Measurements from ENCODE around the gene SPDYC.

Gene SPDYC

DNA sequence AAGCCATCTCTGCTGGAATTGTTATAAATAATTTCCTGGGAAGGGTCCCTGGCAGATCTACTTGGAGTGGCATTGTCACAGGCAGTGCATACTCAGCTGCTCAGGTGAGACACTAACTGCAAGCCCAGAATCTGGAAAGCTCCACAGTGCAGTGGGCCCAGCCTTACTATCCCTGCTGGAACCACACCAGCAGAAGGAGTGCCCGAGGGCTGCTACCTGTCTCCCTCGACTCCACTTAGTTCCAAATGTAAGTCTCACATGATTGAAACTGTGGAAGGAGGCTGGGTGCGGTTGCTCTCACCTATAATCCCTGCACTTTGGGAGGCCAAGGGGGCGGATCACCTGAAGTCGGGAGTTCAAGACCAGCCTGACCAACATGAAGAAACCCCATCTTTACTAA, 21.4 kb upstream of the SPDYC start:
- TF ChIP-seq GATA3 (IDR thresholded peaks at IDR 0.05; ENCODE audit: low read depth, low read length) (no peak), GATA2 (IDR thresholded peaks at IDR 0.05; ENCODE audit: low read depth, low read length) (no peak)

DNA sequence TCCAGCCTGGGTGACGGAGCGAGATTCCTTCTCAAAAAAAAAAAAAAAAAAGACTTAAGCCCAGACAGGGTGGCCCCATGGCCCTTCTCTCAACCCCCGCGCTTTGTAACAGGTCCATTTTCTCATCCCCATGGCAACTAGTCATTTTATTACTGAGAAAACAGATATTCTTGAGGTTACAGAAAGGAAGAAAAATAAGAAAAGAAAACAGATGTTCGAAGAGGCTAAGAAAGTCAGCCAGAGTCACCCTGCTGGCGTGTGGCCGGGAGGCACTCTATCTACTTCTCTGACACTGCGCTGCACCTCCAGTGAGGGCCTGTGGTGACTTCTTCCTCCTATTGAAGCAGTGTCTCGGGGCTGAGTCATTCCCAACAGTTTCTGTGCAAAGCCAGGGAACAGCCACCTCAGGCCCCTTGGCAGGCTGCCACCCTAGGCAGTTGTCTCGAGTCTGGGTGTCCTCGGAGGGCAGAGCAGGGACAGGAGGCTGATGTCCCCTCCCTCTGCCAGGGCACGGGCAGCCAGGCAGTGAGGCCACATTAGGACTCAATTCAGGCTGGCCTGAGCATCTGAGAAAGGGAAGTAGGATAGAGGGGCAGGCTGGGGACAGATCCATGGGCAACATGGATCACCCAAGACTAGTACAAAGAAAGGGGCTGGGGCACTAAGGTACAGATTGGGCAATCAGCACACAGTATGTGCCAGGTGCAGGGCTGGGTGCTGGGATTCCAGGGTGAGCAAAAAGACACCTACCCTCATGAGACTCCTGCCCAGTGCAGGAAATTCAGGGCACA, 19.3 kb upstream of the SPDYC start:
- TF ChIP-seq GATA2 (IDR thresholded peaks at IDR 0.05; ENCODE audit: low read depth, low read length), result no peak
- TF ChIP-seq GATA3 (IDR thresholded peaks at IDR 0.05; ENCODE audit: low read depth, low read length), result no peak

DNA sequence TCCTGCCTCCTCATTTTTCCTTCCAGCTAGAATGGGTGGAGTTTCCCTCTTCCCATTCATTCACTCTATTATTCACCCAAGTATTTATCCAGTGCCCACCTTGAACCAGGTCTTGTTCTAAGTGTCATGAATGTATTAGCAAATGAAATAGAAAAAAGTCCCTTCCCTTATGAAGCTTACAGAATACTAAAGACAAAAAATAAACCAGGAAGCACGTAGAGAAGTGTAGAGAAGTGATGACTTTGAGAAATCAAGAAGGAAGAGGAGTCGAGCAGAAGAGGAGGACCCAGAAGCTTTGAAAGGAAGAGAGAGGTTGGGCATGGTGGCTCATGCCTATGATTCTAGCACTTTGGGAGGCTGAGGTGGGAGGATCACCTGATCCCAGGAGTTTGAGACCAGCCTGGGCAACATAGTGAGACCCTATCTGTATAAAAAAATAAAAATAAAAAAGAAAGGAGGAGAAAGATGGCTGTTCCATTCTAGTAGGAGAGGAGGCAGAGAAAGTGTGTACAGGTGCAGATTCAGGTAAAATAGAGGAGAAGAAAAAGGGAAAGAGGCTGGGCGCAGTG, 18.6 kb upstream of the SPDYC start:
- TF ChIP-seq GATA2 (IDR thresholded peaks at IDR 0.05; ENCODE audit: low read depth, low read length) (no peak), GATA3 (IDR thresholded peaks at IDR 0.05; ENCODE audit: low read depth, low read length) (no peak)

DNA sequence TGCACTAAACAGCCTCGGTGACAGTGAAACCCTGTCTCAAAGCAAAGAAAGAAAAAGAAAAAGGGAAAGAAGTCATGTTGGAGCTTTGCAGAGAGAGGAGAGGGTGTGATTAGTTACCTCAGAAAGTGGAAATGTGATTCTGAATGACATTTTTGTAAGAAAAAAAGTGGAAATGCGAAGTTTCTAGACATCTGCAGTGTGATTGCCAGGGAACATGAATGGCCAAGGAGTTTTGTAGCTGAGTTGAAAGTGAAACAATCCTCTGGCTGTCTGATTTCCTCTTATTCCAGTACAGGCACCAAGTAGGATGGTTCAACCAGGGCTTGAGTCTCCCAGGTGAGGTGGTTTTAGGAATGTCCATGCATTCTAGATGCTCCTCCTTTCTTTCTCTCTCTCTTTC, 17.9 kb upstream of the SPDYC start:
- TF ChIP-seq GATA3 (IDR thresholded peaks at IDR 0.05; ENCODE audit: low read depth, low read length) (no peak), GATA2 (IDR thresholded peaks at IDR 0.05; ENCODE audit: low read depth, low read length) (no peak)

DNA sequence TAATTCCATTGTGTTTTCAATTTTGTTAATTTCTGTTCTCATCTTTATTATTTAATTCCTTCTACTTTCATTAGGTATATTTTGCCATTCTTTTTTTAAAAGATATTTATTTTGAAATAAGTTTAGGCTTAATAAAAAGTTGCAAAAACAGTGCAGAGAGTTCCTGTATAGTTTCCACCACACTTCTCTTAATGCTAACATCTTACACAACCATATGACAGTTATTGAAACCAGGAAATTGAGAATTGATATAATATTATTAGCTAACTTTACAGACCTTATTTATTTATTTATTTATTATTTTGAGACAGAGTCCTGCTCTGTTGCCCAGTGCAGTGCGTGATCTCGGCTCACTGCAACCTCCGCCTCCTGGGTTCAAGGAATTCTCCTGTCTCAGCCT, 13.8 kb upstream of the SPDYC start:
- TF ChIP-seq GATA3 (IDR thresholded peaks at IDR 0.05; ENCODE audit: low read depth, low read length), result no peak
- no peak for TF ChIP-seq GATA2 (IDR thresholded peaks at IDR 0.05; ENCODE audit: low read depth, low read length)

DNA sequence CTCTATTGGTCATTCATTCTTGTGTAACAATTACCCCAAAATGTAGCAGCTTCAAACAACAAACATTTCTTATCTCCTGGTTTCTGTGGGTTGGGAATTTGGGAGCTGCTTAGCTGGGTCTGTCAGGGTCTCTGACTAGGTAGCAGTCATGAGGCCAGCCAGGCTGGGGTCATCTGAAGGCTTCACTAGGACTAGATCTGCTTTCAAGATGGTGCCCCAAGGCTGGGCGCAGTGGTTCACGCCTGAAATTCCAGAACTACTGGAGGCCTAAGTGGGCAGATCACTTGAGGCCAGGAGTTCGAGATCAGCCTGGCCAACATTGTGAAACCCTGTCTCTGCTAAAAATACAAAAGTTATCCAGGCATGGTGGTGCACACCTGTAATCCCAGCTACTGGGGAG, 13.1 kb upstream of the SPDYC start:
- TF ChIP-seq GATA3 (IDR thresholded peaks at IDR 0.05; ENCODE audit: low read depth, low read length) (no peak), GATA2 (IDR thresholded peaks at IDR 0.05; ENCODE audit: low read depth, low read length) (no peak)

DNA sequence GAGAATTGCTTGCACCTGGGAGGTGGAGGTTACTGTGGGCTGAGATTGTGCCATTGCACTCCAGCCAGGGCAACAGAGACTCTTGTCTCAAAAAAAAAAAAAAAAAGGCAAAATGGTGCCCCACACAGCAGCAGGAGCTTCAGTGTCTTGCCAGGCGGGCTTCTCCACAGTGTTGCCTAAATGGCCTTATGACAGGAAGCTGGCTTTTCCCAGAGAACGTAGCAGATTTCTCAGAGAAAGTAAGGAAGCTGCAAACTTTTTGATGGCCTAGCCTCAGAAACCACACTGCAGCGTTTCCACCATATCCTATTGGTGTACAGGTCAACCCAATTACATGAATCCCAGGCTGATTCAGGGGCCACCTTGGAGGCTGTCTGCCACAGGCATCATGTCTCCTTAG, 12.7 kb upstream of the SPDYC start:
- TF ChIP-seq GATA2 (IDR thresholded peaks at IDR 0.05; ENCODE audit: low read depth, low read length), result no peak
- TF ChIP-seq GATA3 (IDR thresholded peaks at IDR 0.05; ENCODE audit: low read depth, low read length), result no peak

DNA sequence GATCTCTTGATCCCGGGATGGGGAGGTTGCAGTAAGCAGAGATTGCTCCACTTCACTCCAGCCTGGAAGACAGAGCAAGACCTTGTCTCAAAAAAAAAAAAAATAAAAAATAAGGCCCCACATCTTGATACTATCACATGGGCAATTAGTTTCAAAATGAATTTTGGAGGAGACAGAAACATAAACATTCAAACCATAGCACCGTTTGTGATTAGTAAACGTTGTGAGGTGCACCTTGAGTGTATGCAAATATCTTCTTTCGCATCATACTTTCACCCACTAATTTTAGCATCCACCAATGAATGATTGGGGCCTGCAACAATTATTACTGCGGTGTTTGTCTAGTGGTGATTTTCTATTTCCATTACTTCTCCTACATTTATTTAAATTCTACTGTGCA, 11.0 kb upstream of the SPDYC start:
- TF ChIP-seq GATA3 (IDR thresholded peaks at IDR 0.05; ENCODE audit: low read depth, low read length) (no peak), GATA2 (IDR thresholded peaks at IDR 0.05; ENCODE audit: low read depth, low read length) (no peak)

DNA sequence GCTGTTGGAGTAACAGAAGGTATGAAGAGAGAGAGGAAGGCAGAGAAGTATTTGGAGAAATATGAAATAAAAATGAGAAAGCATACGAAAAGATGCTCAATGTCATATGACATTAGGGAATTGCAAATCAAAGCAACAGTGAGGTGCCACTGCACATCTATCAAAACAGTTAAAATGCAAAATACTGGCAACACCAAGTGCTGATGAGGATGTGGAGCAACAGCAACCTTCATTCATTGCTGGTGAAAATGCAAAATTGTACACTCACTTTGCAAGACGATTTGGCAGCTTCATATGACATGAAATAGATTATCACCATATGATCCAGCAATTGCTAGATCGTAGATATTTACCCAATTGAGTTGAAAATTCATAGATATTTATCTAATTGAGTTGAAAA, 9.4 kb upstream of the SPDYC start:
- TF ChIP-seq GATA2 (IDR thresholded peaks at IDR 0.05; ENCODE audit: low read depth, low read length), result no peak
- no peak for TF ChIP-seq GATA3 (IDR thresholded peaks at IDR 0.05; ENCODE audit: low read depth, low read length)

DNA sequence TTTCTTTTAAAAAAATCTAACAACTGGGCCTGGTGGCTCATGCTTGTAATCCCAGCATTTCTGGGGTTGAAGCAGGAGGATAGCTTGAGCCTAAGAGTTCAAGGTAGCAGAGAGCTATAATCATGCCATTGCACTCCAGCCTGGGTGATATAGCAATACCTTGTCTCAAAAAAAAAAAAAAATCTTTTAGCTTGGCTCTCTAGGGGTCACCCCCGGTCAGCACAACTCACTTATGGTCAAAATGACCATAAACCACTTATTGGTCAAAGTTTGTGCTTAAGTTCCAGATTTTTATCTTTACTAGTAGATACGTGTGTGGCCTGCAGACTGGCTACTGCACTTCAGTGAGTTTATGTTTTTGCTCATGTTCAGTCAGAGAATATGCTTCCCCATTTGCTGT, 6.3 kb upstream of the SPDYC start:
- TF ChIP-seq GATA3 (IDR thresholded peaks at IDR 0.05; ENCODE audit: low read depth, low read length), result no peak
- no peak for TF ChIP-seq GATA2 (IDR thresholded peaks at IDR 0.05; ENCODE audit: low read depth, low read length)

DNA sequence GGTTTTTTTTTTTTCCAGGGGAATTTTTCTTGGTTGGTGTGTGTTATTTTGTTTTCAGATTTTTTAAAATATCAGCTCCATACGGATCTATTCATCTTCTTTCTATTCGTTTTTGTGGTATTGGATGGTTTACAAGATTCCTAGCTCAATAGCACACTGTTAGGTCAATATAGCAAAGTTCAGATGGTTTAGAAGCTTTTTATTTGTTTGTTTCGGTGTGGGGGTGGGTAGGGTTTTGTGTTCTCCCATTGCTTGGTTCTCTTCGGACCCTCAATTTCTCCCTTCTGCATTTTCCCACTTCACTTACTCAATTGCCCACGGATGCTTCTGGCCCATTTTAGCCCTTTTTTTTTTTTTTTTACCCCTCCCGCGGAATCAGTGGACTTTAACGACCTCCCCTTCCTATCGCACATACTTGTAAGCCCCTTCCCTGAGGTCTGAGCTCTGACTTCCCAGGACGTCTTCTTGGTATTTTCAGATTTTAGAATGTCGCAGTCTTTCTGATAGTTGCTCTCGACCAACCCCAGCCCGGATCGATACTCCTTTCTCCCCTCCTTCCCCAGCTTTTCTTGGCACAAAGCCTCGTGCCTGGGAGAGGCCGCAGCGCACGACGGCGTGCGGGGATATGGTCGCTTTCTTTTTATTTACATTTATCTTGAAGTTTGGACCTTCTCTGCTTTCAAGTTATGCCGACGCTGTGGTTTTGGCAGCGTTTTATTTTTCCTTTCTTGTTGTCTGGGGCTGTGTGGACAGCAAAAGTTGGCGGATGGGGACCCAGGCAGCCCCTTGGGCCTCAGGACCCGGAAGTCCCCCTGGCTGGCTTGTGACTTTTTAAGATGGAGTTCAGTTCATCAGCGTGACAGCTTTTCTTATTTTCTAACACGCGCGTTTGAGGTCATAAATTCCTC, 4.4 kb upstream of the SPDYC start:
- TF ChIP-seq GATA3 (IDR thresholded peaks at IDR 0.05; ENCODE audit: low read depth, low read length) (no peak), GATA2 (IDR thresholded peaks at IDR 0.05; ENCODE audit: low read depth, low read length) (no peak)

DNA sequence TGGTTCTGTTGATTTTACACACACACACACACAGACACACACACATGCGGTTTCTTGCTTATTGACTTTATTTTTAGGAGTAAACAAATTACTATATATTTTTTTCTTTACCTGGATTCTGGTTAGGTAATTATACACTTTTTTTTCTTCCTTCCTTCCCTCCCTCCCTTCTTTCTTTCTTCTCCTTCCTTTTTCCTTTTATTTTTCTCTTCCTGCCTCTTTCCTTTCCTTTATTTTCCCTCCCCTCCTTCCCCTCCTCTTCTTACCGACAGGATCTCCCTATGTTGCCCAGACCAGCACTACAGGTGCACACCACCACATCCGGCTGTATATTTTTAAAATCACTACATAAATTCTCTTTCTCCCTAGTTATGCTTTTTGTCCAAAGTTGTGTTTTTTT, 3.1 kb upstream of the SPDYC start:
- no peak for TF ChIP-seq GATA3 (IDR thresholded peaks at IDR 0.05; ENCODE audit: low read depth, low read length)

DNA sequence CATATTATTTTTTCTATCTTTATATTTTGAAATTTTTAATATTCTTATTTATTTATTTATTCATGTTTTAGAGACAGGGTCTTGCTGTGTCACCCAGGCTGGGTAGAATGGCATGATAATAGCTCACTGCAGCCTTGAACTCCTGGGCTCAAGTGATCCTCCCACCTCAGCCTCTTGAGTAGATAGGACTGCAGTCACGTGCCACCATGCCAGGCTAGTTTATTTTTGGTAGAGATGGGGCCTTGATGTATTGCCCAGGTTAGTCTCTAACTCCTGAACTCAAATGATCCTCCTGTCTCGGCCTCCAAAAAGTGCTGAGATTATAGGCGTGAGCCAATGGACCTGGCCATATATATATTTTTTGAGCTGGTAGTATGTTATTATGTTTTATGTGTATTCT, 2.4 kb upstream of the SPDYC start:
- TF ChIP-seq GATA2 (IDR thresholded peaks at IDR 0.05; ENCODE audit: low read depth, low read length), result no peak
- TF ChIP-seq GATA3 (IDR thresholded peaks at IDR 0.05; ENCODE audit: low read depth, low read length), result no peak

DNA sequence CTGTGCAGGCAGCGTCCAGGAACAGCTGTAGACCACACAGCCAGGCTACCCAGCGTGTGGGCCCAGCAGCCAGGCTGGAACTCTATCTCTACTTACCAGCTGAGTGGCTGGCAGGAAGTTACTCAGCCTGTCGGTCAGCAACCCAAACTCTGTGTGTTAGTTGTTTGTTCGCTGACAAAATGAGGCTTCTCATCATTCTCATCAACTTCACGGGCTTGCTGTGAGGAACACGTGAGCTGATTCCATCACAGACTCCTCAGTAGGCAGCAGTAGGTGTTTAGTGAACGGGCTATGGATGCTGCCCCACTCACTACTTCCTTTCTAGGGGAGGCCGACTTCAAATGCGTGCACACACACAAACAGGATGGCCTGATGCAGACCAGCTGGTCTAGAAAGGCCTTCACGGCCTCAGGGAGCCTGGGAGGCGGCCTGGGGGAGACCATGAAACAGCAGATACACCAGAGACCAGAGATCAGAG, 830 bp upstream of the SPDYC start:
- TF ChIP-seq GATA2 (IDR thresholded peaks at IDR 0.05; ENCODE audit: low read depth, low read length) (no peak), GATA3 (IDR thresholded peaks at IDR 0.05; ENCODE audit: low read depth, low read length) (no peak)

All from SH-SY5Y (cell line).